CD4-positive, alpha-beta T cell (primary cell): ENCODE measurements around the gene CELF4. TPM values are rescaled to one million over a fixed set of nuclear protein-coding genes. Genes with fewer than 3 reads are reported as not detected.

Experiments
- ATAC-seq: fragments of 200-7000 bp; cut with Tn5 transposase; one replicate; pipeline ENCODE4 v1.10.0; 2022; ENCODE audit warnings: mild to moderate bottlenecking; ENCODE audit not compliant: poor library complexity
- CTCF ChIA-PET: fragments of 350-600 bp; sonication (Branson Sonifier 250); formaldehyde crosslinking; loops from one replicate; lab custom pipeline; 2021; ENCODE audit warnings: antibody characterized with exemption, inconsistent platforms; lab: Charles Lee
- POLR2A ChIA-PET: fragments of 350-600 bp; sonication (Branson Sonifier 250); formaldehyde crosslinking; loops from one replicate; lab custom pipeline; 2021; ENCODE audit warnings: antibody characterized with exemption, inconsistent platforms; lab: Charles Lee
- DNase-seq, 14 experiments: peaks; one replicate each; pipeline ENCODE4 v3.0.0-alpha.2; 2013 to 2020; ENCODE audit warnings: mixed read lengths in 2 of 14
- H3K27ac ChIP-seq, 2 donors: one replicate each; pipeline versions ENCODE4 v1.5.1 to v1.7.0; 2013; ENCODE audit warnings: low read length in 2 of 2, low read depth in 1 of 2, mild to moderate bottlenecking in 1 of 2
- H3K27me3 ChIP-seq, 2 experiments: 1 replicate in 1 of 2; 2 replicates in 1 of 2; pipeline versions ENCODE4 v1.6.1 to v1.7.0; 2013; ENCODE audit warnings: low read length in 2 of 2, control low read depth in 1 of 2, mild to moderate bottlenecking in 1 of 2, moderate library complexity in 1 of 2; ENCODE audit not compliant: insufficient read depth in 2 of 2, control insufficient read depth in 1 of 2
- H3K36me3 ChIP-seq: one replicate; pipeline ENCODE4 v1.6.1; 2013; ENCODE audit warnings: low read length, control low read depth; ENCODE audit not compliant: insufficient read depth
- H3K4me1 ChIP-seq: one replicate; pipeline ENCODE4 v1.6.1; 2013; ENCODE audit warnings: low read length, control low read depth; ENCODE audit not compliant: insufficient read depth
- H3K4me3 ChIP-seq: one replicate; pipeline ENCODE4 v1.5.1; 2013; ENCODE audit warnings: mild to moderate bottlenecking, low read length, moderate library complexity
- H3K9me3 ChIP-seq, 2 experiments: 1 replicate in 1 of 2; 2 replicates in 1 of 2; pipeline versions ENCODE4 v1.6.1 to v1.7.0; 2013; ENCODE audit warnings: low read length in 2 of 2, mild to moderate bottlenecking in 2 of 2, control low read depth in 1 of 2, moderate library complexity in 1 of 2; ENCODE audit not compliant: control insufficient read depth in 1 of 2, insufficient read depth in 1 of 2
- H3K27ac Mint-ChIP-seq: one replicate; pipeline ENCODE4 v1.8.0; 2020; ENCODE audit warnings: mixed read lengths
- H3K27me3 Mint-ChIP-seq: one replicate; pipeline ENCODE4 v1.8.0; 2021; ENCODE audit warnings: mixed read lengths
- H3K36me3 Mint-ChIP-seq: one replicate; pipeline ENCODE4 v1.8.0; 2021; ENCODE audit warnings: low read depth, mixed read lengths
- H3K4me1 Mint-ChIP-seq: one replicate; pipeline ENCODE4 v1.8.0; 2021; ENCODE audit warnings: low read depth, mixed read lengths
- H3K4me3 Mint-ChIP-seq: one replicate; pipeline ENCODE4 v1.8.0; 2020; ENCODE audit warnings: mild to moderate bottlenecking, mixed read lengths
- H3K9me3 Mint-ChIP-seq: one replicate; pipeline ENCODE4 v1.8.0; 2020; ENCODE audit warnings: mixed read lengths
- CTCF ChIP-seq: fragments of 200-600 bp; IDR thresholded peaks from one replicate; pipeline ENCODE4 v1.8.0; 2022; ENCODE audit warnings: antibody characterized with exemption, mild to moderate bottlenecking
- intact Hi-C, 2 experiments: fragments of 100-400 bp; cut with DNase I in 1 of 2; cut with micrococcal nuclease in 1 of 2; formaldehyde crosslinking; loops; one replicate each; pipeline versions ENCODE4 v1.15.1 to v1.9.0; 2023 to 2025; cut with DNase I, micrococcal nuclease
- total RNA-seq, 174 experiments: library from RNA in 2 of 174; stranded (reverse) in 2 of 174; gene quantifications; one replicate each; pipeline ENCODE4 v1.2.3 and lab custom pipeline; 2021 to 2026

CELF4 gene
- total RNA-seq, 2 experiments from 2014 or later: not detected

DNA sequence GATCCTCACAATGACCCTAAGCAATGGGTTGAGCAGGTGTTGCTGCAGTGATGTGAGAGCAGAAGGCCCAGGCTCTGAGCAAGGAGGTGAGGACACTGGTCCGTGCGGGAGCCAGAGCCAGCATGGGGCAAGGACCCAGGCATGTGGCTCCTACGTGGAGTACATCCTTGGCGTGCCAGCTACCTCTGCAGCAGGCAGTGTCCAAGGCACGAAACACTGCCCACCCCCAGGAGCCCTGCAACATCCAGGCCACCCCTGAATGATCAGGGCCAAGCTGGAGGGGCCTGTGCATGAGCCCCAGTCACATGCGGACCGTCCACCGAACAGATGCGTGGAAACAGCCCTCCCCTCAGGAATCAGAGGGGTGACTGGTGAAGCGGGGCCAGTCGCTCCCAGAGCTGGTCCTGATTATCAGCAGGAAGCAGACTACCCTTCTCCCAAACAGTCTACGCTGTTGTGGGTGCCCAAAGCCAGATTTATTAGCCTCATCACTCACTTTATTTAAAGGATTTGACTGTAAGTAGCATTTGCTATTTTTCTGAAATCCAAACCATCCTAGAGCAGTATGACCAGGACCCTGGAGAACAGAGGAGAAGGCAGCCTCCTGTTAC, 16.8 kb downstream of the CELF4 start:
- Histone ChIP-seq H3K27ac (no peak overlapping the region), H3K4me3 (no peak overlapping the region), H3K9me3 (peaks cover 0 to 18% of the 10 kb centered on the region in 2 experiments), H3K36me3 (no peaks in the 10 kb centered on the region), H3K4me1 (no peaks in the 10 kb centered on the region), H3K27me3 (peaks cover 0 to 2% of the 10 kb centered on the region in 2 experiments)
- POLR2A ChIA-PET: no interaction called here
- no peak for TF ChIP-seq CTCF
- H3K4me1 Mint-ChIP-seq: no peaks in the 10 kb centered on the region
- no peak for ATAC-seq
- no peaks in the 10 kb centered on the region for H3K36me3 Mint-ChIP-seq
- no peak overlapping the region for H3K4me3 Mint-ChIP-seq
- no peak overlapping the region for H3K27ac Mint-ChIP-seq
- intact Hi-C loops: no loop called here
- no peaks in the 10 kb centered on the region for H3K9me3 Mint-ChIP-seq
- CTCF ChIA-PET: no interaction called here
- H3K27me3 Mint-ChIP-seq: peaks cover 22% of the 10 kb centered on the region
- no peak for DNase-seq

GRCh38 chr18:37547196-37547827, 18.3 kb downstream of the CELF4 start:
- POLR2A ChIA-PET: no interaction called here
- Mint-ChIP-seq H3K4me1 (no peaks in the 10 kb centered on the region), H3K9me3 (no peaks in the 10 kb centered on the region), H3K4me3 (no peak overlapping the region), H3K36me3 (no peaks in the 10 kb centered on the region), H3K27me3 (peaks cover 26% of the 10 kb centered on the region), H3K27ac (no peak overlapping the region)
- Histone ChIP-seq H3K4me1 (no peaks in the 10 kb centered on the region), H3K4me3 (no peak overlapping the region), H3K27ac (no peak overlapping the region), H3K9me3 (peaks cover 0 to 15% of the 10 kb centered on the region in 2 experiments), H3K27me3 (peaks cover 0 to 2% of the 10 kb centered on the region in 2 experiments), H3K36me3 (no peaks in the 10 kb centered on the region)
- DNase-seq (no peak), ATAC-seq (no peak)
- no peak for TF ChIP-seq CTCF
- intact Hi-C loops: no loop called here
- CTCF ChIA-PET: no interaction called here

GRCh38 chr18:37546651-37547050, 18.9 kb downstream of the CELF4 start:
- Histone ChIP-seq H3K4me1 (no peaks in the 10 kb centered on the region), H3K4me3 (no peak overlapping the region), H3K9me3 (peaks cover 0 to 15% of the 10 kb centered on the region in 2 experiments), H3K36me3 (no peaks in the 10 kb centered on the region), H3K27ac (no peak overlapping the region), H3K27me3 (peaks cover 0 to 2% of the 10 kb centered on the region in 2 experiments)
- H3K4me3 Mint-ChIP-seq: no peak overlapping the region
- H3K9me3 Mint-ChIP-seq: no peaks in the 10 kb centered on the region
- H3K27ac Mint-ChIP-seq: no peak overlapping the region
- TF ChIP-seq CTCF: no peak
- intact Hi-C loops: no loop called here
- ChIA-PET CTCF (no interaction called here), POLR2A (no interaction called here)
- H3K36me3 Mint-ChIP-seq: no peaks in the 10 kb centered on the region
- peaks cover 25% of the 10 kb centered on the region for H3K27me3 Mint-ChIP-seq
- DNase-seq: no peak
- no peaks in the 10 kb centered on the region for H3K4me1 Mint-ChIP-seq
- ATAC-seq: no peak
